Kidney epithelial cell (primary cell): ENCODE data around the gene RPTOR. TPM values are rescaled to one million over a fixed set of nuclear protein-coding genes. Genes with fewer than 3 reads are reported as not detected.

Source experiments
- DNase-seq: peaks from one replicate; pipeline ENCODE4 v3.0.0-alpha.2; 2010; ENCODE audit warnings: low read depth
- H3K27me3 ChIP-seq: 2 replicates; pipeline ENCODE4 v1.6.0; 2011; ENCODE audit warnings: low read length; ENCODE audit not compliant: control insufficient read depth, insufficient read depth
- H3K36me3 ChIP-seq: 2 replicates; pipeline ENCODE4 v1.5.1; 2011; ENCODE audit warnings: low read length; ENCODE audit not compliant: control insufficient read depth, insufficient read depth
- H3K4me3 ChIP-seq: 2 replicates; pipeline ENCODE4 v1.5.1; 2011; ENCODE audit warnings: low read depth, mild to moderate bottlenecking, control low read depth, low read length
- CTCF ChIP-seq: IDR thresholded peaks from 2 replicates; pipeline ENCODE4 v1.5.1; 2011; ENCODE audit warnings: mild to moderate bottlenecking, moderate library complexity, low read length, control low read depth, inconsistent platforms; ENCODE audit not compliant: insufficient read depth, poor library complexity, severe bottlenecking
- total RNA-seq: library from RNA; depleted of rRNA; stranded (reverse); fragments of >200 nt; gene quantifications from 2 replicates; pipeline ENCODE4 v1.2.3, GENCODE V29; 2015

RPTOR gene
- total RNA-seq, 1 donor from 2014 or later: 22.7 TPM

- no peak for TF ChIP-seq CTCF
- H3K4me3 ChIP-seq: no peak overlapping the region
- no peak for DNase-seq
- H3K27me3 ChIP-seq: no peaks in the 10 kb centered on the region
- H3K36me3 ChIP-seq: no peaks in the 10 kb centered on the region
Observed at GRCh38 chr17:80790021-80790765, 245.6 kb downstream of the RPTOR start.

- Histone ChIP-seq H3K36me3 (no peaks in the 10 kb centered on the region), H3K27me3 (no peaks in the 10 kb centered on the region), H3K4me3 (no peak overlapping the region)
- DNase-seq: no peak
- no peak for TF ChIP-seq CTCF
Observed at GRCh38 chr17:80790981-80791742, 246.5 kb downstream of the RPTOR start.

- H3K36me3 ChIP-seq: no peaks in the 10 kb centered on the region
- peak; percentile 82 for DNase-seq
- no peak overlapping the region for H3K4me3 ChIP-seq
- no peak for TF ChIP-seq CTCF
- H3K27me3 ChIP-seq: no peaks in the 10 kb centered on the region
Observed at GRCh38 chr17:80791758-80792284, 247.2 kb downstream of the RPTOR start.

- no peaks in the 10 kb centered on the region for H3K27me3 ChIP-seq
- H3K36me3 ChIP-seq: no peaks in the 10 kb centered on the region
- no peak for TF ChIP-seq CTCF
- no peak overlapping the region for H3K4me3 ChIP-seq
- DNase-seq: no peak
Observed at GRCh38 chr17:80792373-80792781, 247.7 kb downstream of the RPTOR start.

- Histone ChIP-seq H3K27me3 (no peaks in the 10 kb centered on the region), H3K36me3 (no peaks in the 10 kb centered on the region), H3K4me3 (no peak overlapping the region)
- no peak for TF ChIP-seq CTCF
- no peak for DNase-seq
Observed at GRCh38 chr17:80793421-80793820, 248.8 kb downstream of the RPTOR start.

GRCh38 chr17:80793851-80794267 is 249.2 kb downstream of the RPTOR start:
- Histone ChIP-seq H3K4me3 (no peak overlapping the region), H3K36me3 (no peaks in the 10 kb centered on the region), H3K27me3 (no peaks in the 10 kb centered on the region)
- TF ChIP-seq CTCF: no peak
- DNase-seq: no peak
